Stimulated activated naive B cell treated with anti-CD40 and anti-IgM and Interleukin-4, amounts not matched to agents 10 μg/mL and 1 μg/mL and 100 μg/mL, for 72 hours (primary cell): ENCODE measurements around the gene PNPT1.
"Not testable (repeated sequence)": the region's sequence is repeated elsewhere in the genome, so short reads cannot be mapped to it uniquely, and the experiment has no call there.

Experiments
- ATAC-seq, 2 donors: fragments of 150-1000 bp; cut with Tn5 transposase; replicated peaks; 2 replicates each; pipeline ENCODE4 v1.10.0; 2021; ENCODE audit warnings: moderate library complexity in 1 of 2
- DNase-seq: peaks from one replicate; pipeline ENCODE4 v3.0.0; 2021
- H3K27ac Mint-ChIP-seq: one replicate; pipeline ENCODE4 v1.8.0; 2022; ENCODE audit warnings: mild to moderate bottlenecking, mixed read lengths
- H3K27me3 Mint-ChIP-seq, 2 donors: one replicate each; pipeline ENCODE4 v1.8.0; 2022; ENCODE audit warnings: mixed read lengths in 2 of 2
- H3K36me3 Mint-ChIP-seq, 2 donors: one replicate each; pipeline ENCODE4 v1.8.0; 2022; ENCODE audit warnings: mixed read lengths in 2 of 2, mild to moderate bottlenecking in 1 of 2
- H3K4me1 Mint-ChIP-seq, 2 donors: one replicate each; pipeline ENCODE4 v1.8.0; 2022; ENCODE audit warnings: mixed read lengths in 2 of 2, mild to moderate bottlenecking in 1 of 2
- H3K4me3 Mint-ChIP-seq, 2 donors: one replicate each; pipeline ENCODE4 v1.8.0; 2022; ENCODE audit warnings: mild to moderate bottlenecking in 2 of 2, mixed read lengths in 2 of 2, moderate library complexity in 1 of 2
- H3K9me3 Mint-ChIP-seq, 2 donors: one replicate each; pipeline ENCODE4 v1.8.0; 2022; ENCODE audit warnings: mixed read lengths in 2 of 2, mild to moderate bottlenecking in 1 of 2

Gene PNPT1

GRCh38 chr2:55712477-55713060, 18.9 kb upstream of the PNPT1 start:
- Mint-ChIP-seq H3K27ac (no peak overlapping the region), H3K9me3 (no peaks in the 10 kb centered on the region), H3K36me3 (no peaks in the 10 kb centered on the region), H3K27me3 (peaks cover 14 to 25% of the 10 kb centered on the region in 2 donors), H3K4me3 (no peak overlapping the region), H3K4me1 (peaks cover 3 to 6% of the 10 kb centered on the region in 2 donors)
- ATAC-seq (no peak), DNase-seq (no peak)

- no peak for DNase-seq
- ATAC-seq, result no peak
- Mint-ChIP-seq H3K9me3 (no peaks in the 10 kb centered on the region), H3K27me3 (peaks cover 0 to 21% of the 10 kb centered on the region in 2 donors), H3K4me3 (no peak overlapping the region), H3K4me1 (peaks cover 3 to 6% of the 10 kb centered on the region in 2 donors), H3K27ac (no peak overlapping the region), H3K36me3 (no peaks in the 10 kb centered on the region)
Observed at GRCh38 chr2:55710025-55710424, 16.4 kb upstream of the PNPT1 start.

GRCh38 chr2:55707751-55708150, 14.1 kb upstream of the PNPT1 start:
- no peaks in the 10 kb centered on the region for H3K36me3 Mint-ChIP-seq
- no peak overlapping the region for H3K4me3 Mint-ChIP-seq
- H3K9me3 Mint-ChIP-seq, result no peaks in the 10 kb centered on the region
- H3K4me1 Mint-ChIP-seq, result no peaks in the 10 kb centered on the region
- no peak overlapping the region for H3K27ac Mint-ChIP-seq
- peaks cover 13 to 29% of the 10 kb centered on the region in 2 donors for H3K27me3 Mint-ChIP-seq
- ATAC-seq (no peak), DNase-seq (no peak)

GRCh38 chr2:55706258-55706657, 12.6 kb upstream of the PNPT1 start:
- H3K27ac Mint-ChIP-seq, ATAC-seq, H3K36me3 Mint-ChIP-seq, H3K4me1 Mint-ChIP-seq, H3K4me3 Mint-ChIP-seq, DNase-seq, H3K9me3 Mint-ChIP-seq: not testable (repeated sequence)
- H3K27me3 Mint-ChIP-seq, result peaks cover 20 to 33% of the 10 kb centered on the region in 2 donors

- Mint-ChIP-seq H3K9me3 (no peaks in the 10 kb centered on the region), H3K27ac (no peak overlapping the region), H3K27me3 (peaks cover 29 to 35% of the 10 kb centered on the region in 2 donors), H3K36me3 (no peaks in the 10 kb centered on the region), H3K4me3 (no peak overlapping the region), H3K4me1 (no peaks in the 10 kb centered on the region)
- no peak for ATAC-seq
- no peak for DNase-seq
Observed at GRCh38 chr2:55705027-55705653, 11.5 kb upstream of the PNPT1 start.

GRCh38 chr2:55703350-55703749, 9.7 kb upstream of the PNPT1 start:
- no peaks in the 10 kb centered on the region for H3K9me3 Mint-ChIP-seq
- no peak overlapping the region for H3K4me3 Mint-ChIP-seq
- H3K27me3 Mint-ChIP-seq, result peaks cover 43 to 45% of the 10 kb centered on the region in 2 donors
- H3K36me3 Mint-ChIP-seq, result no peaks in the 10 kb centered on the region
- H3K4me1 Mint-ChIP-seq, result no peaks in the 10 kb centered on the region
- DNase-seq, result no peak
- no peak overlapping the region for H3K27ac Mint-ChIP-seq
- ATAC-seq, result no peak

- H3K27me3 Mint-ChIP-seq, ATAC-seq, H3K9me3 Mint-ChIP-seq, DNase-seq: not testable (repeated sequence)
- Mint-ChIP-seq H3K4me1 (peaks cover 11 to 12% of the 10 kb centered on the region in 2 donors), H3K4me3 (peak overlapping the region; percentile 91 to 94), H3K27ac (peak overlapping the region; percentile 95), H3K36me3 (peaks cover 17 to 29% of the 10 kb centered on the region in 2 donors)
Observed at GRCh38 chr2:55692740-55693139, 904 bp downstream of the PNPT1 start.

- DNase-seq, result no peak
- H3K27ac Mint-ChIP-seq, result no peak overlapping the region
Observed at GRCh38 chr2:55672630-55673029, 21.0 kb downstream of the PNPT1 start.

GRCh38 chr2:55668956-55669355, 24.7 kb downstream of the PNPT1 start:
- Mint-ChIP-seq H3K27me3 (no peaks in the 10 kb centered on the region), H3K27ac (no peak overlapping the region), H3K36me3 (peaks cover 33 to 34% of the 10 kb centered on the region in 2 donors), H3K4me1 (no peaks in the 10 kb centered on the region), H3K9me3 (no peaks in the 10 kb centered on the region), H3K4me3 (no peak overlapping the region)
- DNase-seq (no peak), ATAC-seq (no peak)

More at GRCh38 chr2:55672630-55673029, 21.0 kb downstream of the PNPT1 start:
- no peaks in the 10 kb centered on the region for H3K4me1 Mint-ChIP-seq
- no peak overlapping the region for H3K4me3 Mint-ChIP-seq
- peaks cover 27 to 30% of the 10 kb centered on the region in 2 donors for H3K36me3 Mint-ChIP-seq
- no peaks in the 10 kb centered on the region for H3K9me3 Mint-ChIP-seq
- no peak for ATAC-seq
- no peaks in the 10 kb centered on the region for H3K27me3 Mint-ChIP-seq

- Mint-ChIP-seq H3K36me3 (peaks cover 31 to 54% of the 10 kb centered on the region in 2 donors), H3K4me3 (no peak overlapping the region), H3K27me3 (no peaks in the 10 kb centered on the region), H3K9me3 (no peaks in the 10 kb centered on the region), H3K4me1 (no peaks in the 10 kb centered on the region), H3K27ac (no peak overlapping the region)
- ATAC-seq, result no peak
- DNase-seq, result no peak
Observed at GRCh38 chr2:55653255-55653654, 40.4 kb downstream of the PNPT1 start.

GRCh38 chr2:55649211-55649610, 44.4 kb downstream of the PNPT1 start:
- ATAC-seq, result no peak
- Mint-ChIP-seq H3K36me3 (peaks cover 21 to 43% of the 10 kb centered on the region in 2 donors), H3K9me3 (no peaks in the 10 kb centered on the region), H3K27ac (no peak overlapping the region), H3K4me3 (no peak overlapping the region), H3K4me1 (no peaks in the 10 kb centered on the region), H3K27me3 (no peaks in the 10 kb centered on the region)
- no peak for DNase-seq

GRCh38 chr2:55636831-55637230, 56.8 kb downstream of the PNPT1 start:
- H3K9me3 Mint-ChIP-seq, result no peaks in the 10 kb centered on the region
- DNase-seq (no peak), ATAC-seq (no peak)
- no peak overlapping the region for H3K4me3 Mint-ChIP-seq
- H3K36me3 Mint-ChIP-seq, result peaks cover 18 to 31% of the 10 kb centered on the region in 2 donors
- no peaks in the 10 kb centered on the region for H3K4me1 Mint-ChIP-seq
- H3K27ac Mint-ChIP-seq, result no peak overlapping the region
- H3K27me3 Mint-ChIP-seq, result no peaks in the 10 kb centered on the region

- Mint-ChIP-seq H3K27me3 (no peaks in the 10 kb centered on the region), H3K4me1 (peaks cover 13 to 19% of the 10 kb centered on the region in 2 donors), H3K4me3 (no peak overlapping the region), H3K9me3 (no peaks in the 10 kb centered on the region), H3K27ac (no peak overlapping the region), H3K36me3 (peaks cover 23 to 39% of the 10 kb centered on the region in 2 donors)
- no peak for DNase-seq
- no peak for ATAC-seq
Observed at GRCh38 chr2:55628931-55629330, 64.7 kb downstream of the PNPT1 start.

GRCh38 chr2:55627915-55628314, 65.7 kb downstream of the PNPT1 start:
- Mint-ChIP-seq H3K36me3 (peaks cover 24 to 43% of the 10 kb centered on the region in 2 donors), H3K9me3 (no peaks in the 10 kb centered on the region), H3K4me1 (peaks cover 18 to 28% of the 10 kb centered on the region in 2 donors), H3K27ac (peak overlapping the region; percentile 62), H3K27me3 (no peaks in the 10 kb centered on the region), H3K4me3 (no peak overlapping the region)
- no peak for DNase-seq
- ATAC-seq, result no peak

GRCh38 chr2:55621802-55622201, 71.8 kb downstream of the PNPT1 start:
- ATAC-seq (no peak), DNase-seq (no peak)
- H3K9me3 Mint-ChIP-seq, result no peaks in the 10 kb centered on the region
- peaks cover 28 to 34% of the 10 kb centered on the region in 2 donors for H3K4me1 Mint-ChIP-seq
- H3K36me3 Mint-ChIP-seq, result peaks cover 20 to 36% of the 10 kb centered on the region in 2 donors
- no peaks in the 10 kb centered on the region for H3K27me3 Mint-ChIP-seq
- no peak overlapping the region for H3K27ac Mint-ChIP-seq
- no peak overlapping the region for H3K4me3 Mint-ChIP-seq
